ENCODE results near the gene MRPS18B.

DNA sequence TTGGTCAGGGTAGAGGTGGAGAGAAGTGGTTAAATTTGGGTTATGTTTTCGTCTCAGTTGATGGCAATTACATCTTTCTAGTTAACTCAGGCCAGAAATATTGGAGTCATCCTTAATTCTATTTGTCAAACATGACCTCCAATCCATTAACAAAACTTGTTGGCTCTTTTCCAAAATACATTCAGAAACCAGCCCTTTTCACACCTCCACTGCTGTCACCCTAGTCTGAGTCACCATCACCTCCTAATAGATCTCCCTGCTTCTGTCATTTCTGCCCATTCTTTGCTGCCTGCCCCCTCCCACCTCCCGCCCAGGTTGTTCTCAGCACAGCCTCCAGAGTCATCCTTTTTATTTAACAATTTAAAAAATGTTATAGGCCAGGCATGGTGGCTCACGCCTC is 49.4 kb upstream of the MRPS18B start:
- TF ChIP-seq, protein P1, sequence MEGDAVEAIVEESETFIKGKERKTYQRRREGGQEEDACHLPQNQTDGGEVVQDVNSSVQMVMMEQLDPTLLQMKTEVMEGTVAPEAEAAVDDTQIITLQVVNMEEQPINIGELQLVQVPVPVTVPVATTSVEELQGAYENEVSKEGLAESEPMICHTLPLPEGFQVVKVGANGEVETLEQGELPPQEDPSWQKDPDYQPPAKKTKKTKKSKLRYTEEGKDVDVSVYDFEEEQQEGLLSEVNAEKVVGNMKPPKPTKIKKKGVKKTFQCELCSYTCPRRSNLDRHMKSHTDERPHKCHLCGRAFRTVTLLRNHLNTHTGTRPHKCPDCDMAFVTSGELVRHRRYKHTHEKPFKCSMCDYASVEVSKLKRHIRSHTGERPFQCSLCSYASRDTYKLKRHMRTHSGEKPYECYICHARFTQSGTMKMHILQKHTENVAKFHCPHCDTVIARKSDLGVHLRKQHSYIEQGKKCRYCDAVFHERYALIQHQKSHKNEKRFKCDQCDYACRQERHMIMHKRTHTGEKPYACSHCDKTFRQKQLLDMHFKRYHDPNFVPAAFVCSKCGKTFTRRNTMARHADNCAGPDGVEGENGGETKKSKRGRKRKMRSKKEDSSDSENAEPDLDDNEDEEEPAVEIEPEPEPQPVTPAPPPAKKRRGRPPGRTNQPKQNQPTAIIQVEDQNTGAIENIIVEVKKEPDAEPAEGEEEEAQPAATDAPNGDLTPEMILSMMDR (IDR thresholded peaks at IDR 0.05), result no peak
- no peak for TF ChIP-seq EZH2 (IDR thresholded peaks at IDR 0.05; ENCODE audit: borderline replicate concordance, insufficient read depth, low read depth, low read length, poor library complexity, severe bottlenecking)
